Left lung (tissue), 10 donors: ENCODE results near the gene RANGRF. TPM values are rescaled to one million over a fixed set of nuclear protein-coding genes. Genes with fewer than 3 reads are reported as not detected.

Source experiments
- ATAC-seq: fragments of 200-7000 bp; cut with Tn5 transposase; one replicate; pipeline ENCODE4 v1.9.1; 2020; ENCODE audit warnings: moderate library complexity
- DNase-seq, 4 donors: peaks; one replicate each; pipeline ENCODE4 v3.0.0-alpha.2; 2013 to 2020
- H3K27ac ChIP-seq, 2 donors: fragments of 200-600 bp; sonication (generic) in 1 of 2; one replicate each; pipeline versions ENCODE4 v1.5.0 to v1.8.0; 2020 to 2021
- H3K27me3 ChIP-seq, 2 donors: fragments of 200-600 bp; sonication (generic) in 1 of 2; one replicate each; pipeline versions ENCODE4 v1.5.0 to v1.8.0; 2020 to 2021
- H3K36me3 ChIP-seq, 2 donors: fragments of 200-600 bp; sonication (generic) in 1 of 2; one replicate each; pipeline versions ENCODE4 v1.5.0 to v1.8.0; 2020 to 2021
- H3K4me1 ChIP-seq, 2 donors: fragments of 200-600 bp; one replicate each; pipeline ENCODE4 v1.8.0; 2021
- H3K4me3 ChIP-seq, 2 donors: fragments of 200-600 bp; sonication (generic) in 1 of 2; one replicate each; pipeline versions ENCODE4 v1.5.0 to v1.8.0; 2020 to 2021; ENCODE audit warnings: mild to moderate bottlenecking in 1 of 2
- H3K9me3 ChIP-seq, 2 donors: fragments of 200-600 bp; sonication (generic) in 1 of 2; one replicate each; pipeline versions ENCODE4 v1.5.0 to v1.8.0; 2020 to 2021
- intact Hi-C, 2 donors: fragments of 100-400 bp; cut with DNase I; formaldehyde crosslinking; loops; one replicate each; pipeline versions ENCODE4 v1.11.2 to v1.14.2; 2022
- polyA plus RNA-seq, 6 donors: library from polyadenylated mRNA; unstranded; fragments of 120-200 nt; gene quantifications; one replicate each; pipeline ENCODE4 v1.2.1, GENCODE V29; 2013; ENCODE audit not compliant: insufficient read length in 6 of 6
- total RNA-seq, 2 donors: library from RNA; stranded (reverse); fragmentation: NEBNext Ultra II Directional; extraction: Animal tissue kit (Norgen Biotek cat#: 25700); gene quantifications; one replicate each; pipeline ENCODE4 v1.2.1, GENCODE V29; 2021
- TF ChIP-seq, protein P1 (sequence below), 2 donors: fragments of 200-600 bp; sonication (generic) in 1 of 2; IDR thresholded peaks; one replicate each; pipeline versions ENCODE4 v1.5.0 to v1.8.0; 2021; ENCODE audit warnings: antibody characterized with exemption in 2 of 2
- donor health status: DM: no; HTN: yes; CAD: no.
- donor health status: DM: no; HTN: no; CAD: no.

The RANGRF gene
- total and polyA plus RNA-seq, 8 donors: 22.9 to 33.2 (median 24.8) TPM

DNA sequence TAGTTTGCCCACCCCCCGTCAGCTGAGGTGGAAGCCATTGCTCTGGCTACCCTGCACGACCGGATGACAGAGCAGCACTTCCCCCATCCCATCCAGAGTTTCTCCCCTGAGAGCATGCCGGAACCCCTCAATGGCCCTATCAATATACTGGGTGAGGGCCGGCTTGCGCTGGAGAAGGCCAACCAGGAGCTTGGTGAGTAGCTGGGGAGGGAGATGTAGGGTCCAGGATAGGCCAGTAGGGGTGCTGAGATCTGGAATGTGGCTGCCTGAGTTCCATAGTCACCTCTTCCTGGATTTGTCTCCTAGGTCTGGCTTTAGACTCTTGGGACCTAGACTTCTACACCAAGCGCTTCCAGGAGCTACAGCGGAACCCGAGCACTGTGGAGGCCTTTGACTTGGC is 33.0 kb upstream of the RANGRF start:
- intact Hi-C loops: no loop called here
- Histone ChIP-seq H3K4me1 (peaks cover 0 to under 1% of the 10 kb centered on the region in 2 donors), H3K9me3 (no peaks in the 10 kb centered on the region), H3K27ac (no peak overlapping the region), H3K4me3 (no peak overlapping the region), H3K27me3 (no peaks in the 10 kb centered on the region), H3K36me3 (peaks cover 0 to 61% of the 10 kb centered on the region in 2 donors)
- TF ChIP-seq, protein P1, sequence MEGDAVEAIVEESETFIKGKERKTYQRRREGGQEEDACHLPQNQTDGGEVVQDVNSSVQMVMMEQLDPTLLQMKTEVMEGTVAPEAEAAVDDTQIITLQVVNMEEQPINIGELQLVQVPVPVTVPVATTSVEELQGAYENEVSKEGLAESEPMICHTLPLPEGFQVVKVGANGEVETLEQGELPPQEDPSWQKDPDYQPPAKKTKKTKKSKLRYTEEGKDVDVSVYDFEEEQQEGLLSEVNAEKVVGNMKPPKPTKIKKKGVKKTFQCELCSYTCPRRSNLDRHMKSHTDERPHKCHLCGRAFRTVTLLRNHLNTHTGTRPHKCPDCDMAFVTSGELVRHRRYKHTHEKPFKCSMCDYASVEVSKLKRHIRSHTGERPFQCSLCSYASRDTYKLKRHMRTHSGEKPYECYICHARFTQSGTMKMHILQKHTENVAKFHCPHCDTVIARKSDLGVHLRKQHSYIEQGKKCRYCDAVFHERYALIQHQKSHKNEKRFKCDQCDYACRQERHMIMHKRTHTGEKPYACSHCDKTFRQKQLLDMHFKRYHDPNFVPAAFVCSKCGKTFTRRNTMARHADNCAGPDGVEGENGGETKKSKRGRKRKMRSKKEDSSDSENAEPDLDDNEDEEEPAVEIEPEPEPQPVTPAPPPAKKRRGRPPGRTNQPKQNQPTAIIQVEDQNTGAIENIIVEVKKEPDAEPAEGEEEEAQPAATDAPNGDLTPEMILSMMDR (IDR thresholded peaks at IDR 0.05): no peak
- DNase-seq (no peak), ATAC-seq (no peak)

DNA sequence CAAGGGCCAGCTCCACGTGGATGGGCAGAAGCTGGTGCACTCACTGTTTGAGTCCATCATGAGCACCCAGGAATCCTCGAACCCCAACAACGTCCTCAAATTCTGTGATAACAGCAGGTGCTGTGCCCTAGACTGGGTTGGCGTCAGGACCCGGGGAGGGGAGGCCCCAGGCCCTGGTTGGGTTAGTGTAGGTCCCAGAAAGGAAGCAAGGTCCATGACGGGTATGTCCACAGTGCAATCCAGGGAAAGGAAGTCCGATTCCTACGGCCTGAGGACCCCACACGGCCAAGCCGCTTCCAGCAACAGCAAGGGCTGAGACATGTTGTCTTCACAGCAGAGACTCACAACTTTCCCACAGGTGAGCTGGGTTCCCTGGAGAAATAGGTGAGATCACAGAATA is 32.2 kb upstream of the RANGRF start:
- H3K4me3 ChIP-seq: no peak overlapping the region
- intact Hi-C loops: no loop called here
- TF ChIP-seq, protein P1 (IDR thresholded peaks at IDR 0.05): no peak
- ATAC-seq: no peak
- H3K27me3 ChIP-seq: no peaks in the 10 kb centered on the region
- H3K27ac ChIP-seq: no peak overlapping the region
- H3K9me3 ChIP-seq: no peaks in the 10 kb centered on the region
- H3K36me3 ChIP-seq: peaks cover 0 to 68% of the 10 kb centered on the region in 2 donors
- H3K4me1 ChIP-seq: no peaks in the 10 kb centered on the region
- no peak for DNase-seq

DNA sequence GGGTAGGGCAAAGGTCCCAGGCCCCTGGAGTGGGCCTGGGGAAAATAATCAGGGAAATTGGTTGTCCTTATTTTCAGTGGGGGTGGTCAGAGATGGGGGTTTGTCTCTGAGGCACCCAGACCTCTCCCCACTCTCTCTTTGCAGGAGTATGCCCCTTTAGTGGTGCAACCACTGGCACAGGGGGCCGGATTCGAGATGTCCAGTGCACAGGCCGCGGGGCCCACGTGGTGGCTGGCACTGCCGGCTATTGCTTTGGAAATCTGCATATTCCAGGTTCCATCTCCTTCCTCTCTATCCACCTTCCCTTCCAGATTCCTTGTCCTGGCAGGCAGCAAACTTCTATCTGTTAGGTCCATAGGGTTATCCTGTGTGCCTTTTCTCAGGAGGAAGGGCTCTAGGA is 31.8 kb upstream of the RANGRF start:
- intact Hi-C loops: no loop called here
- Histone ChIP-seq H3K4me1 (no peaks in the 10 kb centered on the region), H3K27ac (no peak overlapping the region), H3K27me3 (no peaks in the 10 kb centered on the region), H3K9me3 (no peaks in the 10 kb centered on the region), H3K4me3 (no peak overlapping the region), H3K36me3 (peaks cover 0 to 72% of the 10 kb centered on the region in 2 donors)
- no peak for ATAC-seq
- DNase-seq: no peak
- TF ChIP-seq, protein P1 (IDR thresholded peaks at IDR 0.05): no peak

DNA sequence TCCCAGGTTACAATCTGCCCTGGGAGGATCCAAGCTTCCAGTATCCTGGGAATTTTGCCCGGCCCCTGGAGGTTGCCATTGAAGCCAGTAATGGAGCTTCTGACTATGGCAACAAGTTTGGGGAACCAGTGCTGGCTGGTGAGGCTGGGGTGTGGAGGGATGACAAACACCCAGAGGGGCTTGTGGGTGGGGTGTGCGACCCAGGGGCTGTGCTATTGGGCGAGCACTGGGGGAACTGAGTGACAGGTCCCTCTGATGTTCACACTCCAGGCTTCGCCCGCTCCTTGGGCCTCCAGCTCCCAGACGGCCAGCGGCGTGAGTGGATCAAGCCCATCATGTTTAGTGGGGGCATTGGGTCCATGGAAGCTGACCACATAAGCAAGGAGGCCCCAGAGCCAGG is 30.7 kb upstream of the RANGRF start:
- H3K27ac ChIP-seq: no peak overlapping the region
- peaks cover 0 to 82% of the 10 kb centered on the region in 2 donors for H3K36me3 ChIP-seq
- DNase-seq: no peak
- TF ChIP-seq, protein P1 (IDR thresholded peaks at IDR 0.05): no peak
- intact Hi-C loops: no loop called here
- no peaks in the 10 kb centered on the region for H3K4me1 ChIP-seq
- ATAC-seq: no peak
- no peaks in the 10 kb centered on the region for H3K9me3 ChIP-seq
- no peaks in the 10 kb centered on the region for H3K27me3 ChIP-seq
- no peak overlapping the region for H3K4me3 ChIP-seq

DNA sequence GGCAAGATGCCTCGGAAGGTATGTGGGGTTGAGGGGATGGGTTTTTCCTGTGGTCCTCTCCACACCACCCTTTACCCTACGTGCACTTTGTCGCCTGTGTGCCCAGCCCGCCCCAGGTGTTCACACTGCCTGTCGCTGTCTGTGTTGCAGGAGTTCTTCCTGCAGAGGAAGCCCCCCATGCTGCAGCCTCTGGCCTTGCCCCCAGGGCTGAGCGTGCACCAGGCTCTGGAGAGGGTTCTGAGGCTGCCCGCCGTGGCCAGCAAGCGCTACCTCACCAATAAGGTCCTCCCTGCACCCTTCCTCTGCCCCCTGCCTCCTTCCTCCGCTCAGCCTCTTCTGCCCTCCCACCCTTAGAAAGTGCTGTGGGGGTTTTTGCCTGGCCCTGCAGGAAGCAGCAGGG is 24.1 kb upstream of the RANGRF start:
- H3K4me3 ChIP-seq: no peak overlapping the region
- H3K4me1 ChIP-seq: no peaks in the 10 kb centered on the region
- H3K27ac ChIP-seq: no peak overlapping the region
- TF ChIP-seq, protein P1 (IDR thresholded peaks at IDR 0.05): no peak
- peaks cover 0 to 89% of the 10 kb centered on the region in 2 donors for H3K36me3 ChIP-seq
- no peaks in the 10 kb centered on the region for H3K27me3 ChIP-seq
- no peak for ATAC-seq
- DNase-seq: no peak
- no peaks in the 10 kb centered on the region for H3K9me3 ChIP-seq
- intact Hi-C loops: no loop called here
